ENCODE data around the gene HCN4. TPM values are rescaled to one million over a fixed set of nuclear protein-coding genes. Genes with fewer than 3 reads are reported as not detected.
"Not testable (repeated sequence)": the region's sequence is repeated elsewhere in the genome, so short reads cannot be mapped to it uniquely, and the experiment has no call there.

Gene HCN4
- total RNA-seq: not detected in 2 replicates

DNA sequence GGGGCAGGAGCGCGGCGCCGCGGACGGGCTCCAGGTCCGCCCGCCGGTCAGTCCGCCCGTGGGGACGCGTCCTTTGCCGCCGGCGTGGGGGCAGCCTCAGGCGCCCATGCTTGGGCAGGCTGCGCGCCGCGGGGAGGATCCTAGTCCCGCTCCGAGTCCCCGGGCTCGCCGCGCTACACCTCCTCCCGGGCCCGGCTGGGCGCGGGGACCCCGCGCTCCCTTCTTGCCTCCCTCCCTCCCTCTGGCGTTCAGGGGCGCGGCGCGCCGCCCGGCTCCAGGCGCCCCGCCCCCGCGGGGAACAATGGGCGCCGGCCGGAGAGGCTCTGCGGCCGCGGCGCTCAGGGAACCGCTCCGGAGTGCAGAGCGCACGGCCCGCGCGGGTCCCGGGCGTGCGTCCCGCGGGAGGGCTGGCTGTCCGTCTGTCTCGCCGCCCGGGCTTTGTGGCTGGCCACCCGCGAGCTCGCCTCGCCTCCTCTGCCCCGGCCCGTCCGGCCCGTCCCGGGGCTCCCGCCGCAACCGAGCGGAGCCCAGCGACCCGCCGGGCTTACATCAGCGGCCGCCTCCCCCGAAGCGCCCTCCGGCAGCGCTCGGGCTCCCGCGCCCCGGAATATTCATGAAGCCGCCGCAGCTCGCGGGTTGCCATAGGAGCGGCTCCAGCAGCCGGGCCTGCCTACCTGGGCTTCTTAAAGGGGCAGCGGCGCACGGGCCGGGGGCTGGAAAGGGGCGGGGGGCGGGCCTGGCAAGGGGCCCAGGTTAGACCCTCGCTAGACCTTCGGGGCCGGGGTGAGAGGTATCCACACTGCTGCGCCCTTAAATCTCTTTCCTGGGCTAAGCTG, at the start of gene HCN4:
HCN4 (minus strand) TSS at position 658 of the 836 bp plus-strand sequence. CDS start 688 bp downstream, outside the sequence.
- intact Hi-C loops (cut with micrococcal nuclease): no loop called here

DNA sequence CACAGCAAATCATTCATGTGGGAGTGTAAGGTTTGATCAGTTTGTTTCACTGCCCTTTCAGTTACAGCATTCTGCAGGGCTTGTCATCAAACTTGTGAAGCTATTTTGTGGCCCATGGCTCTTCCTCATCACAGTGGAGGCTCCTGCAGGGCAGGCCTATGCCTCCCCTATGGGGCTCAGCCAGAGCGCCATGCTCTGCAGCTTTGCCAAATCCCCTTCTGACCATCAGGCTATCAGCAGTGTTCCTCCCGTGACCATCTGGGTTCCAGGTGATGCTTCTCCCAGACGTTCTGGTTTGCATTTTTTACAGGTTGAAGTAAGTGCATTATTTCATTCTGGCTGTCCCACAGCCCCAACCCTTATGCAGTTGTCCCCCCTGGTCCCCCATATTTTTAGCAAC, 46.1 kb upstream of the HCN4 start:
- intact Hi-C loops (cut with micrococcal nuclease): no loop called here

DNA sequence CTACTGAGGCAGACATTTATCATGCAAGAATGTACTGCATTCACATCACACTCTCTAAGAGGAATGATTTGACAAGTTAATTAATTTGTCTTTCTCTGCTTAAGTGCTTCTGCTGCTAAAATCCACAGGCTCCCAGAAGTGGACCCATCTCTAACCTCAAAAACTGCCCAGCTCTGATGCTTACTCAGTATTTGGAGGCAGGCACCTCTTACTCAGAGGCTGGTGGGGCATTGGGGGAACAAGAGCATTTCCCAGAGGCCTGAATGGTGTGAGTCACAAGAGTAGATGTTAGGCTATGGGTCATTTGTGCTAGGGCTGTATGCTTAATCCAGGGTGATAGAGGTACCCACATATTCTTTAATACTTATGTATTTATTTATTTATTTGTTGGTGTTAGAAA, 34.4 kb upstream of the HCN4 start:
- intact Hi-C loops (cut with micrococcal nuclease): no loop called here

DNA sequence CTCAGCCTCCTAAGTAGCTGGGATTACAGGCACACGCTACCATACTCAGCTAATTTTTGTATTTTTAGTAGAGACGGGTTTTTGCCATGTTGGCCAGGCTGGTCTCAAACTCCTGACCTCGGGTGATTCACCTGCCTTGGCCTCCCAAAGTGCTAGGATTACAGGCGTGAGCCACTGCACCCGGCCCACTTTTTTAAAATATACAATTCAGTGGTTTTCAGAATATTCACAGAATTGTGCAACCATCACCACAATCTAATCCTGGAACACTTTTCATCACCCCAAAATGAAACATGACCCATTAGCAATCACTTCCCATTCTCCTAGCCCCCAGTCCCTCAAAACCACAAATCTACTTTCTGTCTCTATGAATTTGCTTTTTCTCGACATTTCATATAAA, 31.5 kb upstream of the HCN4 start:
- intact Hi-C loops (cut with micrococcal nuclease): not testable (repeated sequence)

DNA sequence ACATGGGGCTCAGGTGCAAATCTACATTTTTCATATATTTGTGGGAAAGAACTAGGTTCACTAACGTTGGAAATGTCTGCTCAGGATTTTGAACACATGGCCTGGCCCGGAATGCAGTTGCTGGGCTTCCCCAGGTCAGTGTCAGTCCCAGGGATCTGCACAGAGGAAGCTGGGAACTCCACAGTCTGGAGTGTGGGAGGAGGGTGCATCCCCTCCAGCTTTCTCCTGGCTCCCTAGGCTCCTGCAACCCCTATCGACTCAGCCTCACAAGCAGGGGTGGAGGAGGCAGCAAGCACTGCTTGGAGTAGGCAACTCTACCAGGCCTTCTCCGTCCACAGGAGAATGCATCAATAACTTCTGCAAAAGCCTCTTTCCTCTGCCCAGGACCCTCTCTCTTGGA, 30.1 kb upstream of the HCN4 start:
- intact Hi-C loops (cut with micrococcal nuclease): no loop called here

DNA sequence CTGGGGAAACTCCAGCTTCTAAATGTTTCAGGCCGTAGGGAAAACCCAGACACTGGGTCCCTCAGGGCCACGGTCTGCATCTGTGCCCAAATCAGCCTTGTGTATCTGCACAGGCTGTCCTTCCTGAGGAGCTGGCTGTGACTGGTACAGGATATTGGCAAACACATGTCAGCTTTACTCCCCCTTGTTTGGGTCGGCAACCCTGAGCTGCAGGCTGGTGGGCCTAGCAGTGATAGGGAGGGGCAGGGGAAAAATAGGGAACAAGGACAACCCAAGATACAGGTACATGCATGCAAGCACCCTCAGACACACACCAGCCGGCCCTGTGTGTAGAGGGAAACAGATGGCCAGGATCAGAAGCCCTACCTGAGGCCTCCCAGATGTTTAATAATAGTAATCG, 28.7 kb upstream of the HCN4 start:
- intact Hi-C loops (cut with micrococcal nuclease): no loop called here

DNA sequence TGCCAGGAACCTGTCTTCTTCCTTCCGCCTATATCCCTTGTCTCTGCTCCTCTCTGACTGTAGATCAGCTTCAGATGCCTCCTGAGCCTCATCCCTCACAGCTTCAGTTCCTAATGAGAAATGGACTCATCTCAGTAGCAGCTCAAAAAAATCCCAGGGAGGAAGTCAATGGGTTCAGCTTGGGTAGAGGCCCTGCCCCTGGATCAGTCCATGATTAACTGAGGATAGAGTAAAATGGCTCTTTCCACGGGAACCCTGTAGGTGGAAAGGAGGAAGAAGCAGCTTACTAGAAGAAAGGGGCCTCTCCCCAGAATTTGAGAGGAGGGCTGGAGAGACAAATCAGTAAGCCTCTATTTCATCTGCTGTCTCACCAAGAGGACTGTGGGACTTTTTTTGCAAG, 26.9 kb upstream of the HCN4 start:
- intact Hi-C loops (cut with micrococcal nuclease): no loop called here

DNA sequence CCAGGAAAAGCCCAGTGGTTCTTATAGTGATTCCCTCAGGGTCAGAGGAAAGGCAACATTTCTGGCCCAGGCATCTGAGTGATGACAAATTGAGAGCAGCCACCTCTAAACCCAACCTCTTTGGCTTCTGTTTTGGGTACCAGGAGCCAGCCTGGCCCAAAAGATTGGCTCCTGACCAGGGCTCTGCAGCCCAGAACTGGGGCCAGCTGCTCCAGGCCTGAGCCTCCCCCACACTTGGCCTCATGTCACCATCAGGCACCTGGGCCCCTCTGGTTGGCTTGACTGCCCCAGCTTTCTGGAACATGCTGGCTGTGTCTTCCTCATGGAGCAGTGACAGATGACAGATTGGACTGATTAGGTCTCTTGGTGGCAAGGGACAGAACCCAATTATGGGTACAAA, 26.0 kb upstream of the HCN4 start:
- intact Hi-C loops (cut with micrococcal nuclease): no loop called here

DNA sequence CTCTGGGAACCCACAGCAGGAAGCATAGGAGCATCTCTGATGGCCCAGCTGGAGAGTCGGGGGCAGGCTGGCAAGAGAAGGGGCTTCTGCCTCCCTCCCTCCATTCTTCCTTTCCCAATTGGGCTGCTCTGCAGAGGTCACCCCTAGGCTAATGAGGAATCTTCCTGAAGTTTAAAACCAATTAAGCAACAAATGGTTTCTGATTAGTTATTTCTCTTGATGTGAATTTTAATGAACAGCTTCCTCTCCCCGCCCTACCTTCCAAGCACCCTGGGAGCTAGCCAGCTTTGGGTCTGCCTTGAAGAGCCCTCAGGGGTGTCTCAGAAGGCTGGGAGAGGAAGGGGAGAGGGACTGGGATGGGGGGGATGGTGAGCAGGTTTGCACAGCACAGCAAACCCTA, 24.6 kb upstream of the HCN4 start:
- intact Hi-C loops (cut with micrococcal nuclease): no loop called here

DNA sequence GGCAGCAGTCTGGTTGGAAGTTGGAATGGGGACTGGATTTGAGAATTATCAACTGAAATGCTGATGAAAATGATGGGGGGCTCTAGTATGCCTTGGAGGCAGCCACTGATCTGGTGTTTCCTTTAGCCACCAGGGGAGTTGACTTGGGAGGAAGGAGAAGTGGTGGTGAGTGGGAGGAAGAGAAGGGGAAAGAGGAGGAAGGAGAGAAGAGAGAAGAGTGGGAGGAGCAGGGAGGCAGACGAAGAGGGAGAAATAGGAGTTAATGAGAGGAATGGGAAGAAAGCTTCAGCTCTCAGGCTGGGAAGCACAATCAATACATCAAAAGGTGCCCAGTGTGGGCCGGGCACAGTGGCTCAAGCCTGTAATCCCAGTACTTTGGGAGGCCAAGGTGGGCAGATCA, 23.3 kb upstream of the HCN4 start:
- intact Hi-C loops (cut with micrococcal nuclease): no loop called here

DNA sequence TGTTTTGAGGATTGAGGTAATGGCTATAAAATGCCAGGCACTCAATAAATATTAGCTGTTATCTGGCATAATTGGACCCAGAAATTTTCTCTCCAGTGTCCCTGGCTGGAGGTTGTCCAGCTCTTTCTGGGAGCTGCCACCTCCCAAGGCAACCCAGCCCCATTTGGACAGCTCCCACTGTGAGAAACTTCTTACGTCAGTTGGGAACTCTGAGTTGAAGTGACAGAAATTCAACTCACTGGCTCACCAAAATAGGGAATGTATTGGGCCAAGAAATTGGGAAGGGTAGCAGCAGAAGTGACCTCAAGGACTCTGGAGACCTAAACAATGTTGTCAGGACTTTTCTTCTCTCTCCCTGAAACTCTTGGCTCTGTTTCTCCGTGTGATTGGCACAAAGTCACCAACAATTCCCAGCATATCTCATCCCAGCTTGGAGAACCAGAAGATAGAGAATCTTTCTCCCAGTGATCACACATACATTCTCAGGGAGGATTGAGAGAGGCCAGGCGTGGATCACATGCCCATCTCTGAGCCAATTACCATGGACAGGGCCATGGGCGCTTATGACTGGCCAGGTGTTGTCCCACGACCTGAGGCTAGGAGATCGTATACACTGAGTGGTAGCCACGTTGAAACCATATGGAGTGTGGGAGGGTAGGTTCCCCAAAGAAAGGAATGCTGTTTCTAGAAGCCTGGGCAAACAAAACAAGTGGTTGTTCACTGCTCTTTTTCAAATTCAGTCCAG, 22.5 kb upstream of the HCN4 start:
- intact Hi-C loops (cut with micrococcal nuclease): no loop called here

DNA sequence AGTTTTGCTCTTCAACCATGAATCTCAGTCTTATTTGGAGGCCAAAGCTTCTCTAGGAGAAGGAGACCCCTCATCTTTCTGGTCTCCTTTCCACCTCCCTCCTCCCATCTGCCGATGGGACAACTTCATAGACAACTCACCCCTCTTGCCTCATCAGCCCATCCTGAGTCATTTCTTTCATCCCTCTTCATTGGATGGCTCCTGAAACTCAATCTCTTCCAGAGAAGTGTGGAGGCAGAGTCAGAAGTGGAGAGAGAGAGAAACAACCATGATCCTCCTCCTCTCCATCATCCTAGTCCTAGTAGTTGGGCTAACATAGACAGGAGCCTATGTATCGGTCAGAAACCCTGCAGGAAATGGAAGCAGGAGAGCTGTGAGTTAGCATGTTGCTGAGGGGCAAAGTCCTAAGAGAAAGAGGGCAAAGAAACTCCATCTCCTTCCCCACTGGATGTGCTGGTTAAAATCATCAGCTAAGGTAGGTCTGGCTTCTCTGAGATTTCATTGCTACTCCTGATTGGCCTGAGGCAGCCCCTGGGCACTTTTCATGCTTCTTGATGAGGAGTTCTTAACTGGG, 21.3 kb upstream of the HCN4 start:
- intact Hi-C loops (cut with micrococcal nuclease): no loop called here

DNA sequence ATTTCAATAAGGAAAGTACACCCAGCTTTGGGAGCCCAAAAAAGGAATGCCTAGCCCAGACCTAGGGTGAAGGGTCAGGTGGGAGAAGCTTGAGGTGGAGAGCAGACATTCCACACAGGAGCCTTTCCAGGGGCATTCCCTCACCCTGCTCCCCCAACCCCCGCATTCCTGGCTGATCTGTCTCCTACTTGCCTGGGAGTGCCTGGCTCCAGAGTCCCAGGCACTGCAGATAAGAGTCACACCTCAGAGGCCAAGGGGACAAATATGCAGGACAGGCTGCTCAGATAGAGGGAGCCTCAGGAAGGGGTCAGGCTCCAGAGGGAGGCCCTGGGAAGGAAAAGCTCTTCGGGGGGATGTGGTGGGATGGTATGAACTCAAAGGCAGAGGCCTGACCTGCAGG, 20.8 kb upstream of the HCN4 start:
- intact Hi-C loops (cut with micrococcal nuclease): no loop called here

DNA sequence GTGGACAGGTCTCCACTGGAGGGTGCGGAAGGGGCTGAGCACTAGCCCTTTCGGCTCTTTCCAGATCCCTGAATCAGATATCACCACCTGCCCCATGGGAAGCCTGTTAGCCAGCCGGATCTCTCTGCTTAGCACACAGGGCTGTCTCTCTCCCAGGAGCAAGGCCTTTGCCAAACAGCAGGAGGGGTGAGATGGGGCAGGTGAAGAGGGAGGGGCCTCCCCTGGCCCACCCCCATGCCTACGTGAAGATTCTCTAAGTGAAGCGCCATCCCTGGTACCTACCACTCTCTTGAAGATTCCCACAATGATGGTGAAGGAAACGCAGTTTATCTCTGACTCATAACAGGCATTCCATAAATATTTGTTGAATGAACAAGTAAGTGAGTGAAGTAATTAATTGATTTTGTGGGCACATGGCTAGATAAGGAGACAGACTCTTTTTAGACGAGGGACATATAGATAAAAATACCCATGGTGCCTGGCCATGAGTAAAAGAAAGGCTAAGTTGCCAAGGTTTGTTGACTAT, 19.6 kb upstream of the HCN4 start:
- intact Hi-C loops (cut with micrococcal nuclease): no loop called here

DNA sequence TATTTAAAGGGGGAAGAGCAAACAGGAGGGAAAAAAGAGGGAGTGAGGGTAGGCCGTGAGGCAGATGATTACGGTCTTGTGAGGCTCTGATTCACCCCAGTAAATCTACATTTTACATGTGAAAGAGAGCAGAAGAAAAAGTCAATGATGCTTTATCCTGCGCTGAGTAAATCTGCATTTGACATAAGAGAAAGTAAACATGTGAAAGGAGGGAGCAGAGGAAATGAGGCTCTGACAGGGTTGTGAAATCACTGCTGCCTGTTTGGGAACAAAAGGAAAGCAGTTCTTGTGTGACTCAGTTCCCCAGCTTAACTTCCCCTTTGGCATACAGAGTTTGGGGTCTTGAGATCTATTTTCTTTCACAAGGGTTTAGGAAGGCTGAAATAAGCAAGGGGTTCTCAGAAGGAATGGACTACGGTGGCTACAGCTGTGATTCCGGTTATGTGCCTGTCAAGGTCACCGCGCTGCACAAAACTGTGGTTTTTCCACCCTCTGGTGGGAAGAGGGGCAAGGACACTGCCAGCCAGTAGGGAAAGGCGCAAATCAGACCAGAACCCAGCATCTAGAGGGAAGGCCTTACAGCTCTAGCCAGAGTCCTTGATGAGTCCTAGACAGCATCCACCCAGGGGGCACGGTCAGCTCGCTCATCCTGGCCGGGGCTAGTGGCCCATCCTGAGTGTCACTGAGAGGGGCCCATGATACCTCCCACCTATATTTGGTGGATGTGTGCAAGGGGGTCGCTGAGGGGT, 18.9 kb upstream of the HCN4 start:
- intact Hi-C loops (cut with micrococcal nuclease): no loop called here

DNA sequence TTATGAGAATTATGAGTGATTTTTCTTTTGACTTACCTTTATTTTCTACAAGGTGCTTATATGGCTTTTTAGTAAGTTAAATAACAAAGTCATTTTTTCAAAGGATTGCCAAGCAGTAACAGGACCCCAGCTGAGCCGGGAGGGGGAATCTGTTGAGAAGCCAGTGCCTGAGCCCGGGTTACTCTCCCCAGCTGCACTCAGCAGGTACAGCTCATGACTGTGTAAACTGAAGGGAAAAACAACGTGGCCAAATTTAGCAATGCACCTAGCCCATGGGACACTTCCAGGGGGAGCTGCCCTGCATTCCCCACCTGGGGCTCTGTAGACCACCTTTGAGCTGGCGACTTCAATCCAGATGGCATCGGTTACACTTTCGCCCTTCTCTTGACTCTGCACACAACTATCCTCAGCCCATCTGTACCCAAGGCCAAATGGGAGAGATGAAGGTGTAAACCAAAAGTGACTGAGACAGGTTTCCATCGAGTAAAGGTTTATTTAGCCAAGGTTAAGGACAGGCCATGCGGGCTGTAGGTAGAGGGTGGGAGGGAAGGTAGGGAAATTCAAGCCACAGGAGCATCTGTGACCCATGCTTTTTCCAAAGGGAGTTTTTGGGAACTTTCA, 18.2 kb upstream of the HCN4 start:
- intact Hi-C loops (cut with micrococcal nuclease): no loop called here

DNA sequence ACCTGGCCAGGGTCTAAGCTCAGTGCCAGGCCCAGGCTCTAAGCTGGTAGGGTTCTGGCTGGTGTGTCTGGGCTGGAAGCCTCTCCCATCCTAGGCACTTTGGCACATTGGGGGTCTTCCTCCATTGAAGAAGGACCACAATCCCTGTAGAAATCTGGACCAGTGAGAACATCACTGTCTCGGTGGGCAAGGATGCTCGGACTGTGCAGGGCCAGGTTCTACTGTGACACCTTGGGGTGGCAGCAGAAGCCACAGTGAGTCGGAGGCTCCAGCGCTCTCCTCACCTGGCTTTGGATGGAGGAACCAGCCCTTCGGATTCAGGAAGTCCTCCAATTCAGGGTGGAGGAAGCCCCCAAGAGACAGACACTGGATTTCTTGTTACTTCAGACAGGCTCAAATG, 17.5 kb upstream of the HCN4 start:
- intact Hi-C loops (cut with micrococcal nuclease): no loop called here

DNA sequence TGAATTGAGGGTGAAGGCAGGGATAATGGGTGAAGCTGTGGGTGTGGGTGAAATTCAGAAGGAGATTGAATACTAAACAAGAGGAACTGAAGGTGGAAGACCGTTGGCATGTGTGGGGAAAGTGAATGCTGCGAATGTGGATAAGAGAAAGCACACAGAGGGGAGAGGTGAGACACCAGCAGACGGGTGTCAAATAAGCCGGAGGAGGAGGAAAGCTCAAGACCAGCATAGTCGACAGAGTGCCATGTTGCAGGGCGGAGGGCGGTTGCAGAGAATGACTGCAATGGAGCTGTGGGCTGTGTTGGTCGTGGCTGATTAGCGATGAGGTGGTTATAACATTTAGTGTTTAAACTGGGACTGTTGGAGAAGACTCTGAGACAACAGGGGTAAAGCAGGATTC, 16.4 kb upstream of the HCN4 start:
- intact Hi-C loops (cut with micrococcal nuclease): no loop called here

DNA sequence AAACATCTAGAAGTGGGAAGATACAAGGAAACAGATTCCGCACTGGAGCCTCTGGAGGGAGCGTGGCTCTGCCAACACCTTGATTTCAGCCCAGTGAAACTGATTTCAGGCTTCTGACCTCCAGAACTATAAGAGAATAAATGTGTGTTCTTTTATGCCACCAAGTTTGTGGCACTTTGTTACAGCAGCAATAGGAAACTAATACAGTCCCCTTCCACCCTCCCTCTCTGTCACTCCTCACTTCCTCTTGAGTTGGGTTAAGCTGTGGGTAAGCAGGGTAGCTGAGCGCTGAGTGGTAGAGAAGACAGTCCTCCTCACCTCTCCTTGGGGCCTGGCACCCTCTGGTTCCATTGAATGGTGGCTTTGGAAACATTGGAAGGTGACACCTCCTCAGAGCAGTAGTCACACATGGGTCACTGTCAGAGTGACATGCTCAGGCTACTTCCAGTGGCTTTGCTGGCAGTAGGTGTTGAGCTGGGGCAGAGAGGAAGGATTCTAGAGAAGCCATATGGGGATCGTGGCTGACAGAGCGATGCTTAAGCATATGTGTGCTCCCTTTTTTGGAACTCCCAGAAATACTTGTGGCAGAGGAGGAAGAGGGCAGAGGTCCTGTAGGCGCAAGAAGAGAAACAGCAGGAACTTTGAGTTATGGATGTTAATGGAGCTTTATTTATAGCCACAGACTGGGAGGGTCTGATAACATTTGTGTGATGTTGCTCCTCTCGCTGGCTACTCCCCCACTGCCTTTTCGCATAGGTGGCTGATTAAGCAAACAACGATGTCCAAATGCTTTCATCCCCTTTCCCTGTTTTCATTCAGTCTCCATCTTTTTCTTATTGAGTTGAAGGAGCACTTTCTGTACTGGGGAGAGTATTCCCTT, 14.8 kb upstream of the HCN4 start:
- intact Hi-C loops (cut with micrococcal nuclease): no loop called here

DNA sequence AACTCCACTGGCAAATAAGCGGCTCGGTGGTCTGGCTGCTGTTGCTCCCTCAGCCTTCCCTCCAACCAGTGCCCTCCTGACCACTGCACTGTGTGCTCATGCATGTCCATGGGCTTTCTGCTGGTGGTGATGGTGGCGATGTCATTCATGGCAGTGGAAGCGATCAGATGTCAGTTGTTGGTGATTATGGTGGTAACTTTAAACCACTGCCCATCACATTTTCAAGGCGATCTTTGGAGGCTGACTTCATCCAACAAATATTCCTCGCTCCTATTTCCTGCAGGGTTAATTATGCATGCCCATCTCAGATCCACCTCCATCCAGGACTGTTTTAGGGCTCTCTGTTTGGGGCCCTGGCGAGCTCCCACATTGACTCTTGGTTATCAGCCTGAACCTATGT, 13.4 kb upstream of the HCN4 start:
- intact Hi-C loops (cut with micrococcal nuclease): no loop called here
